SK-N-MC (cell line): ENCODE measurements around the gene MYH9.

Experiments
- EZH2 ChIP-seq: fragments of 200-600 bp; sonication (generic); IDR thresholded peaks from one replicate; pipeline ENCODE4 v1.6.1; 2017; ENCODE audit warnings: antibody characterized with exemption
- FOXP2 ChIP-seq: optimal IDR thresholded peaks from 2 replicates; pipeline ENCODE3; 2011; ENCODE audit warnings: mild to moderate bottlenecking, moderate library complexity; ENCODE audit not compliant: insufficient read depth; ENCODE audit errors: extremely low read length, control extremely low read depth

GRCh38 chr22:36308880-36309279 lies 78.9 kb downstream of the MYH9 start:
- no peak for TF ChIP-seq EZH2
- no peak for TF ChIP-seq FOXP2
